NOMO-1 treated with DMSO at 0.1 percent for 48 hours (cell line): ENCODE results near the gene TBC1D21.
A peak's percentile ranks its signal among the peaks of the same experiment; 100 is the strongest.

Experiments
- DNase-seq: peaks from one replicate; lab custom pipeline; 2025; ENCODE audit not compliant: unreplicated experiment; lab: John Stamatoyannopoulos, UW

TBC1D21 gene

GRCh38 chr15:73858062-73858461, 15.3 kb upstream of the TBC1D21 start:
- DNase-seq: no peak

GRCh38 chr15:73862276-73862675, 11.1 kb upstream of the TBC1D21 start:
- DNase-seq: no peak

DNA sequence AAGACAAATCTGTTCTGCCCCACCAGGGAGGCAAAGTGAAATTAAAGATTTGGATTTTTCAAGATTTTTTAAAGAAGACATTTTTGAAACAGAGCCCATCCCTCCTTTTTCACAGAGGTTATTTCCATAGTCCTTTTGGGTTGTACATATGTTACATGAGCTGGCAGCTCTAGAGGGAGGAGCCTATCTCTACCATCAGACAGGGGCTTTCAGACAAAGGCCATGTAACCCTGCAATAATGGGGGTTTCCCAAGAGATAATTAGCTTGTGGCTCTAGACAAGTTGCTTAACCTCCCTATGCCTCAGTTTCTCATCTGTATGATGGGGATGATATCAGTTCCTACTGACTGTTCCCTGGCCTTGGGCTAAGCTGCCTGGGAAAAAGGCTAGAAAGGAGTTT, 8.0 kb upstream of the TBC1D21 start:
- DNase-seq: no peak

DNA sequence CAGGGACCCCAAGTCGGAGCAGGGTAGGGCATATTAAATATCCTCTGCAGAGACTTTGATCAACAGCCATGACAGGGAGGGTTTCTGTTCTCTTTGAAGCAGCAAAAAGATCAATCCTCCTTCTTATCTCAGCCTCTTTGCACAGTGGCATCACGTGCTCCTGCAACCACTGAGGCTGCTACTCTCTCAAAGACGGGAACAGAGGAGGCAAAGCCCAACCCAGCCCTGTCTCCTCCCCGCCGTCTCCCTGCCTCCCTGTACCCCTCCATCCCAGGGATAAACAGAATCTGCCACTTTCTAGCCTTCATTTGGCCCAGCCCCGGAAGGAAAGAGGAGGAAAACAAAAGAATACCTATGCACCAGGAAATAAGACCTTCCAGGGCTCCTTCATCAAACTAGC, 7.5 kb upstream of the TBC1D21 start:
- no peak for DNase-seq

DNA sequence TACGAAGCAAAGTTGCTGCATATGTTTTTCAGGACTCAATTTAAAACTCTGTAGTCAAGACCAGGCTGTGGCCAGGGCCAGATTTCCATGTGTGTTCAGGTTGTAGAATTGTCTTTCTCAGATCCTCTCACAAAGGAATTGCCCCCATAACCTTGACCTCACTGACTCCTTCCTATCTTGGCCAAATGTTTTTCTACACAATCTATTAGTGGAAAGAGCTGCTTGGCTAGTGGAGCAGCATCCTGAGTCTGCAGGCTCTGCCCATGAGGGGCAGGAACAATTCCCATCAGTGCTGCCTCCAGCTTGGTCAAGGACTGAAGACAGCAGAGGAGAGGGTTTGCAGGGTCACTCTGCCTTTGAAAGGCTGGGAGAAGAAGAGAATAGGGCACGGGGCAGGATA, 6.9 kb upstream of the TBC1D21 start:
- no peak for DNase-seq

GRCh38 chr15:73866881-73867410, 6.4 kb upstream of the TBC1D21 start:
- DNase-seq: no peak

- no peak for DNase-seq
These were observed 5.9 kb upstream of the TBC1D21 start for GRCh38 chr15:73867426-73867825.

DNA sequence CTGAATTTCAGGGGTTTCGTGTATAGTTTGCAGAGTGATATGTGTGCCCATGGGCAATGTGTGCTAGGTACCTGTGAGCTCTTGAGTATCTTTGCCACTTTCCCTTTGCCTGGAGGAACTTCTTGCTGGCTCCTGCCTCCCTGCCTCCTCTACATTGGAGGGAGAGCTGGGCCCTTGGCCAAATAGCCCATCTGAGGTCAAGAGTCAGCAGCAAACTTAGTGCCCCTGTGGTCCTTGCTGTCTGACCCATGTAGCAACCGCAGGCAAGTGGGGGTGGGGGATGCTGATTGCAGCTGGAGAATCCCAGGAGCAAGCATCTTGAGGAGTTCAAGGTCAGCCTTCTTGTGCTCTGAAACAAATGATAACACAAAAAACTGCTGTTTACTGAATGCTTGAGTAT, 5.4 kb upstream of the TBC1D21 start:
- DNase-seq: no peak

DNA sequence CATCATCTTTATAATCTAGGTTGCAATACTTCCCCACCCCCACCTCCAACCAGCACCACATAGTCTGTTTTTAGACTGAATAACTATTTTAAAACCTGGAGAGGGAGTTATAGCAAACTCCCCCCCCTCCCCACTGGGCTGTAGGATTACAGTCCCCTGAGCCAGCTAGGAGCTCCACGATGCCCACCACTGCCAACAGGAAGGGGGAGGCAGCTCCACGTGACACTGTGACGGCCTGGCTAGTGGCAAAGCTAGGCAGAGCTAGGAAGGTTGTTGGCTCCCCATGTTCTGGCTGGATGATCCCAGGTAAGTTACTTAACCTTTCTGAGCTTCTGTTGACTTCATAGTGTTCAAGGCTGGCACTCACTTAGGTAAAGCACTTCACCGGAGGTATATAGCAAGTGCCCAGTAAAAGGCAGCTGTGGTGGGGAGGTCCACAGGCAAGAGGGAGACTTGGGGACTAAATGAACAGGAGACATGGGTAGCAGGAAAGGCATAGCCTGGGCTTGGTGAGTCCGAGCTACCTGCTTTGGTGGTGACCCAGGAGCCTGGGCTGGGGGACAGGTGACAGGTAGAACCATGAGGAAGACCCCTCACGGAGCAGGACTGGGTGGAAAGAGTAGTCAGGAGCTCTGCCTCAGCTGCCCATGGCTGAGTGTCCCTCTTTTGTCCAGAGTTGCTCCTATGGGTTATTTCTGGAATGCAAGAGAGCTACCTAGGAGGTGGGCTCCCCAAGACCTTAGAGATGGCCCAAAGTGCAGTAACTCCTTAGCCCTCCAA, 4.0 kb upstream of the TBC1D21 start:
- no peak for DNase-seq

DNA sequence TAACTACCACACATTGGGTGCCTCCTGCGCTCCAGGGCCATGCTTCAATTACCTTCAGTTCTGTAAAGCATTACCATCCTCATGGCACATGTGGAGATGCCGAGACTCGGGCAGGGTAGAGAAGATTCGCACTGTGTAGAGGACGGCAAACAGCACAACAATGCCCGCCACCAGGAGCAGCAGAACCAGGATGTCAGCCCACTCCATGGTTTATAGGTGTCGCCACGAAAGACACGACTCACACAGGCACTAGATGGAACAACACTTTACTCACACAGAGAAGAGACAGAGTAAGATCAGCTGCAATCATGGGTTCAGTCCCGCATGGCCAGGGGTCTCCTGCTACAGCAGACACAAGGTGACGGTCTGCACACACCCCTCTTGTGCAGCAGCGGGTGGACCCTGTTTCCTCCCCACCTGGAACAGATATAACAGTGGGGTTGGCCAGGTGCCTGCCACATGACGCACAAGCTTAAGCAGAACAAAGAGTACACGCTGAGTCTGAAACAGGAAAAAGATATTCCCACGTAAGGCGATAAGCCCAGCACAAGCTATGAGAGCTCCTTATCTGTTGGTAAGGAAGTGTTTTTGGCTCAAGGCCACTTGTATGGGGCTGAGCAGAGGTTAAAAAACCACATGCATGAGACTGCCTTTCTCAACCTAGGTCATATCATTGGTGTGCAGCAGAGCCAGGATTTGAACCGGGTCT, 2.5 kb upstream of the TBC1D21 start:
- DNase-seq: no peak

DNA sequence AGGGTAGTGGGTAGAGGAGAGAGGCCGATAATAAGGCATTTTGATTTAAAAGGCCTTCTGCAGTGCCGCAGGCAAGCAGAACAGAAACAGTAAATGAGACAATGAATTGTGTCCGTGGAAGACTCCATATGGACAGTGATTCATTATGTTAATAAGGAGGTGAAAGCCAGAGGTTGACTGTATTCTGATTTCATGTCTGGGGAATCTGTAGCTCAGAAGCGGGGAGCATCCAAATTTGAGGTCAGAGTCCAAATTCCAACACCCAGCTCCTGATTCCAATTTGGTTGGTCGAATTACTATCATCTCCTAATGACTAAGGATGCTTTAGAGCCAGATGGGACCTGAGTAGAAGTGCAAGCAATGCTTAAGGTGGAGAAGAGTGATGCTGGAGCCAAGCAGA, 1.0 kb upstream of the TBC1D21 start:
- no peak for DNase-seq

DNA sequence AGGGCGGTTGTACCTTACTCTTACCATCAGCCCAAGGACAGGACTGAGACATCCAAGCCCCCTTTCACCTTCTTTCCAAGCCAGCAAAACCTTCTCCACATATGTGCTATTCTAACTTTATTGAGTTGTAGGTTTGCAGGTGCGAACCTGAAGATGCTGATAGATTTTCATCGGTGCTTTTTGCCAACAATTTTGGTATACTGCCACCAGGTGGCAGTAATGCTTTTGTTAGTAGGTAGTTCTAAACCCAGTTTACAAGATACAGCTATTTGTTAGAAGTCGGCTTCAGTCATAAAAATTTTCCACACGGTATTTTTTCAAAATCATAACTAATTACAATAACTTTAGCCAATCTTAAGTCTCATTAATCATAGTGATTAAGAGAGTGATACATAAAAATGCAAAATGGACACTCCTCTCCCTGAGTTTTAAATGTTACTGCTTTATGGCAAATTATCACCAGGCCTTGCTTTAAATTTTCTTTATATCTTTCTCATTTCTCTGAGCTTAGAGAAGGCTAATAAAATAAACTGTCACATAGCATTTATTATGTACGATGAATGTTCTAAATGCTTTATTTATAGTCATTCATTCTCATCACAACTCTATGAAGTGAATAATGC, 636 bp downstream of the TBC1D21 start:
- peak; percentile 46 for DNase-seq

DNA sequence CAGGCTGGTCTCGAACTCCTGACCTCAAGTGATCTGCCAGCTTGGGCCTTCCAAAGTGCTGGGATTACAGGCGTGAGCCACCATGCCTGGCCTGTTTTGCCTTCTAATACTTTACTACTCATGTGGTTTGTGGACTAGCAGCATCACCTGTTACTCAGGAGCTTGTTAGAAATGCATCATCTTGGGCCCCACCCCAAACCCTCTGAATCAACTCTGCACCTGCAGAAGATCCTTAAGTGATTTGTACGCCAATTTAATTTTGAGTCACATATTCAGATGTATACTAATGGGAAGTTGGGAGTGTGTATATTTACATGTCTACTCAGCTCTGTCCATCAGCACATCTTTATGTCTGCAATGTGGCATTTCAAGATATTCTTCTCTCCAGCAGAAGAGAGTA, 6.1 kb downstream of the TBC1D21 start:
- DNase-seq: no peak

DNA sequence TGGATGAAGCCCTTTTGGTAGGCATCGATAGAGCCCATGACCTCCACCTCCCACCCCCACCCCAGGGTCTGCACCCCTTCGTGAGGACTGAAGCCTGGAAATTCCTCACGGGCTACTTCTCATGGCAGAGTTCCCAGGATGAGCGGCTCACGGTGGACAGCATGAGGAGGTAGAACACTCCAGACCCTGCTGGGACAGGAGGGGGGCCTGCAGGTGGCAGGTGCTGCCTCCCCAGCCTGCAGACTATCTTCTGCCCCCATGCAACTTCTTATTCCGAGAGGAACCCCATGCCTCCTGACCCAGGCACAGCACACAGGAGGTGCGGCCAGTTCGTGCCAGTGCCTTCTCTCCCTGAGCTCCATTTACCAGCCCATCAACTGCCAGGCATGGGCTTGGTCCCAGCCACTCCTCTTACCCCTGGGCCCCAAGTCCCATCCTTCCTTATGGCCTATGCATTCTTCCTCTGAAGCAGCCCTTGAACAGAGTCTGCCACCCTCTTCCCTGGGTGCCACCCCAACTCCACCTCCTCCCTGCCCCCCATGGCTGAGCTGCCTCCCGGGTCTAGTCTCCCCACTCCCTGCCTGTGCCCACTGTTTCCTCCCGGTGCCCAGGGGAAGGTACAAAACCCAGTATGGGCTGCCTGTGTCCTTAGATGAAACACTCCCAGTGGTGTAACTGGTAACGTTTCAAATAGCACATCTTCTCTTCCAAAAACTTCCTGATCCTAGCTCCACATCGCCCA, 8.4 kb downstream of the TBC1D21 start:
- DNase-seq: no peak

- DNase-seq: no peak
These were observed 9.5 kb downstream of the TBC1D21 start for GRCh38 chr15:73882761-73883419.

DNA sequence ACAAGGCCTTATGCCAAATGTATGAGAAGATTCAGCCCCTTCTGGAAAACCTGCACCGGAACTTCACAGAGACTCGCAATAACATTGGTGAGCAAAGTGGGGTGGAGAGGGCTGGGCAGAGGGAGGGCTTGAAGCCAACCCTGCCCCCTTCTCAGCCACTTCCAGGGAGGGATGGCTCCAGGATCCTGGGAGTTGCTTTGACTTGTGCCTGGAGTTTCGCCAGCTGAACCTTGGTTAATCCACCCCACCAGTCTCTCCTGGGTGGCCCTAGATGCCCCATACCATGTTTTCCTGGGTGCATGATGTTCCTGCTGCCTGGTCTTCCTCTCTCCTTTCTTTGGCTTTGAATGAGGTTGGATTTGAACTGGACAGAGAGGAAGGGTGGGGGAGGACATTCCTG, 10.8 kb downstream of the TBC1D21 start:
- DNase-seq: no peak

GRCh38 chr15:73885954-73886700, 12.8 kb downstream of the TBC1D21 start:
- DNase-seq: no peak

GRCh38 chr15:73886717-73887345, 13.5 kb downstream of the TBC1D21 start:
- no peak for DNase-seq

DNA sequence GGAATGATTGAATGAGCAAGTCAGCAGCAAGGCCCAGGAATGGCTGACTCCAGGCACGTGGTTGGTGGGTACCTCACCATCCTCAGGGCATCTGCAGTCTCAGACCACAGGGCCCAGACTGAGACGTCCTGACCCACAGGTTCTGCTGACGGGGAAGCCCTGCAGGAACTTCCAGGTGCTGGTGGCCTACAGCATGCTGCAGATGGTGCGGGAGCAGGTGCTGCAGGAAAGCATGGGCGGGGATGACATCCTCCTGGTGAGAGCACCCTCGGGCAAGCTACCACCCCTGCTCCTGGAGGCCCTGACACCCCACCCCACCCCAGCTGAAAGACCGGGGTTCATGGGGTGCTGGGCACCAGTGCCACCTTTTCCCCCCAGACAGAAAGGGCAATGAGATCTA, 14.1 kb downstream of the TBC1D21 start:
- no peak for DNase-seq
